GM21528 (cell line): ENCODE data around the gene ACSL1.
A peak's percentile ranks its signal among the peaks of the same experiment; 100 is the strongest.
"Not testable (repeated sequence)": the region's sequence is repeated elsewhere in the genome, so short reads cannot be mapped to it uniquely, and the experiment has no call there.

Source experiments
- ATAC-seq: cut with Tn5 transposase; IDR thresholded peaks from one replicate; pipeline ENCODE4 v1.9.1; 2021; ENCODE audit warnings: mild to moderate bottlenecking, moderate library complexity; ENCODE audit not compliant: unreplicated experiment, low FRiP score

The ACSL1 gene

GRCh38 chr4:184763150-184763780, 62.5 kb downstream of the ACSL1 start:
- ATAC-seq, result no peak

GRCh38 chr4:184762100-184762499, 63.7 kb downstream of the ACSL1 start:
- ATAC-seq, result peak; percentile 81

GRCh38 chr4:184760681-184761080, 65.1 kb downstream of the ACSL1 start:
- no peak for ATAC-seq

GRCh38 chr4:184757810-184758209, 68.0 kb downstream of the ACSL1 start:
- ATAC-seq, result no peak

- ATAC-seq, result no peak
Observed at GRCh38 chr4:184756399-184756798, 69.4 kb downstream of the ACSL1 start.

GRCh38 chr4:184755278-184755677, 70.5 kb downstream of the ACSL1 start:
- ATAC-seq, result no peak

GRCh38 chr4:184752496-184753275, 73.1 kb downstream of the ACSL1 start:
- ATAC-seq, result no peak

GRCh38 chr4:184751585-184751956, 74.2 kb downstream of the ACSL1 start:
- no peak for ATAC-seq

GRCh38 chr4:184750926-184751584, 74.7 kb downstream of the ACSL1 start:
- no peak for ATAC-seq

GRCh38 chr4:184748251-184748652, 77.5 kb downstream of the ACSL1 start:
- ATAC-seq, result no peak

- ATAC-seq, result no peak
Observed at GRCh38 chr4:184747034-184747830, 78.5 kb downstream of the ACSL1 start.

- peak; percentile 70 for ATAC-seq
Observed at GRCh38 chr4:184745831-184746795, 79.7 kb downstream of the ACSL1 start.

GRCh38 chr4:184744236-184744635, 81.5 kb downstream of the ACSL1 start:
- ATAC-seq, result no peak

- no peak for ATAC-seq
Observed at GRCh38 chr4:184743650-184744049, 82.1 kb downstream of the ACSL1 start.

GRCh38 chr4:184741651-184742050, 84.1 kb downstream of the ACSL1 start:
- ATAC-seq, result not testable (repeated sequence)

- no peak for ATAC-seq
Observed at GRCh38 chr4:184740980-184741391, 84.8 kb downstream of the ACSL1 start.

- not testable (repeated sequence) for ATAC-seq
Observed at GRCh38 chr4:184739575-184739974, 86.2 kb downstream of the ACSL1 start.

GRCh38 chr4:184734758-184735157, 91.0 kb downstream of the ACSL1 start:
- no peak for ATAC-seq

GRCh38 chr4:184733654-184734524, 91.9 kb downstream of the ACSL1 start, which contains the start of gene CENPU:
Gene CENPU (minus strand): TSS chr4:184734096. CDS start chr4:184734062, 34 bp downstream.
- ATAC-seq, result peak; percentile 93
